ENCODE measurements around the gene NIPBL. TPM values are rescaled to one million over a fixed set of nuclear protein-coding genes. Genes with fewer than 3 reads are reported as not detected.
"Not testable (repeated sequence)": the region's sequence is repeated elsewhere in the genome, so short reads cannot be mapped to it uniquely, and the experiment has no call there.

Gene NIPBL
- total and polyA plus RNA-seq, 8 donors: 48.8 to 80.2 (median 67.6) TPM

- intact Hi-C loops (cut with DNase I): no loop called here
- no peak overlapping the region for H3K4me3 ChIP-seq
- peaks cover 0 to 4% of the 10 kb centered on the region in 2 donors for H3K9me3 ChIP-seq
- no peak for TF ChIP-seq CTCF (IDR thresholded peaks at IDR 0.05)
- no peaks in the 10 kb centered on the region for H3K36me3 ChIP-seq
- DNase-seq (no peak), ATAC-seq (no peak)
- no peak overlapping the region for H3K27ac ChIP-seq
- H3K4me1 ChIP-seq: peaks cover 0 to 49% of the 10 kb centered on the region in 2 donors
- no peaks in the 10 kb centered on the region for H3K27me3 ChIP-seq
Measured at GRCh38 chr5:36901856-36902255, 25.3 kb downstream of the NIPBL start.

GRCh38 chr5:36902353-36902752 lies 25.8 kb downstream of the NIPBL start:
- Histone ChIP-seq H3K9me3 (peaks cover 0 to 4% of the 10 kb centered on the region in 2 donors), H3K27ac (no peak overlapping the region), H3K27me3 (no peaks in the 10 kb centered on the region), H3K36me3 (no peaks in the 10 kb centered on the region), H3K4me1 (peaks cover 0 to 53% of the 10 kb centered on the region in 2 donors), H3K4me3 (no peak overlapping the region)
- intact Hi-C loops (cut with DNase I): no loop called here
- DNase-seq (no peak), ATAC-seq (no peak)
- TF ChIP-seq CTCF (IDR thresholded peaks at IDR 0.05): no peak

GRCh38 chr5:36904677-36905076 lies 28.1 kb downstream of the NIPBL start:
- intact Hi-C loops (cut with DNase I): no loop called here
- Histone ChIP-seq H3K4me3 (no peak overlapping the region), H3K4me1 (peaks cover 0 to 52% of the 10 kb centered on the region in 2 donors), H3K27ac (no peak overlapping the region), H3K27me3 (no peaks in the 10 kb centered on the region), H3K36me3 (no peaks in the 10 kb centered on the region), H3K9me3 (peaks cover 0 to 4% of the 10 kb centered on the region in 2 donors)
- no peak for TF ChIP-seq CTCF (IDR thresholded peaks at IDR 0.05)
- ATAC-seq: no peak
- no peak for DNase-seq

- DNase-seq (no peak), ATAC-seq (no peak)
- Histone ChIP-seq H3K4me1 (peaks cover 0 to 51% of the 10 kb centered on the region in 2 donors), H3K27ac (no peak overlapping the region), H3K36me3 (no peaks in the 10 kb centered on the region), H3K9me3 (no peaks in the 10 kb centered on the region), H3K4me3 (no peak overlapping the region), H3K27me3 (no peaks in the 10 kb centered on the region)
- intact Hi-C loops (cut with DNase I): no loop called here
- no peak for TF ChIP-seq CTCF (IDR thresholded peaks at IDR 0.05)
Measured at GRCh38 chr5:36908544-36909260, 32.1 kb downstream of the NIPBL start.

GRCh38 chr5:36915653-36916052 lies 39.1 kb downstream of the NIPBL start:
- Histone ChIP-seq H3K27ac (no peak overlapping the region), H3K9me3 (no peaks in the 10 kb centered on the region), H3K36me3 (no peaks in the 10 kb centered on the region), H3K27me3 (no peaks in the 10 kb centered on the region), H3K4me1 (peaks cover 0 to 24% of the 10 kb centered on the region in 2 donors), H3K4me3 (no peak overlapping the region)
- intact Hi-C loops (cut with DNase I): no loop called here
- DNase-seq (no peak), ATAC-seq (no peak)
- TF ChIP-seq CTCF (IDR thresholded peaks at IDR 0.05): no peak

- H3K36me3 ChIP-seq; intact Hi-C loops (cut with DNase I); H3K27me3 ChIP-seq; H3K27ac ChIP-seq; H3K4me3 ChIP-seq; DNase-seq; ATAC-seq; H3K9me3 ChIP-seq: not testable (repeated sequence)
- H3K4me1 ChIP-seq: peaks cover 3 to 17% of the 10 kb centered on the region in 2 donors
Measured at GRCh38 chr5:36916614-36917013, 40.0 kb downstream of the NIPBL start.

GRCh38 chr5:36917358-36917757 lies 40.8 kb downstream of the NIPBL start:
- intact Hi-C loops (cut with DNase I); H3K27ac ChIP-seq; H3K9me3 ChIP-seq; H3K36me3 ChIP-seq; DNase-seq; H3K4me3 ChIP-seq; ATAC-seq; H3K27me3 ChIP-seq: not testable (repeated sequence)
- peaks cover 3 to 15% of the 10 kb centered on the region in 2 donors for H3K4me1 ChIP-seq

All from left lung (tissue), 10 donors.